ENCODE results near the gene TMX1. TPM values are rescaled to one million over a fixed set of nuclear protein-coding genes. Genes with fewer than 3 reads are reported as not detected.

The TMX1 gene
- total and polyA plus RNA-seq, 2 of the 8 experiments (the other 6 are each of a cell fraction or from before 2014, with no cell fraction given): 26.6 to 84.0 TPM

DNA sequence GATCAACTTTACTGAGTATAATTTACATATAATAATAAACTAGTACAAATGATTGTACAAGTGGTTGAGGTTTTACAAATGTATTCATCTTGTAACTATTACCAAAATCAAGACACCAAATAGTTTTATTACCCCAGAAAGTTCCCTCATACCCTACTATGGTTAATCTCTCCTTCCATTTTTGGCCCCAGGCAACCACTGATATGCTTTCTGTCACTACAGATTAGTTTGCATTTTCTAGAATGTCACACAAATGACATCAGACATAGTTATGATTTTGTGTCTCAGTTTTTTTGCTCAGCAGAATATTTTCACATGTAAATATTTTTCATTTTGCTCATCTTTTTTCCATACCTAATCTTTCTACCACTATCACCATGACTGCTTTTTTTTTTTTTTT lies 49.1 kb downstream of the TMX1 start (continued):
- TF ChIP-seq CHD7 (IDR thresholded peaks at IDR 0.05; ENCODE audit: insufficient replicate concordance, low read length) (no peak), CEBPB (IDR thresholded peaks at IDR 0.05; ENCODE audit: low read depth, low read length) (no peak)

Data from H1 (cell line).